ENCODE data around the gene IL31RA. TPM values are rescaled to one million over a fixed set of nuclear protein-coding genes. Genes with fewer than 3 reads are reported as not detected.
"Not testable (repeated sequence)": the region's sequence is repeated elsewhere in the genome, so short reads cannot be mapped to it uniquely, and the experiment has no call there.

Gene IL31RA
- total RNA-seq: 0.16 TPM in 1 of 2 replicates, not detected in the other
- polyA plus RNA-seq (2012): 0.14 TPM

GRCh38 chr5:55850839-55851674, at the start of gene IL31RA:
Gene IL31RA, plus strand, starts transcription at chr5:55851357. Its CDS starts 214 bp downstream, at chr5:55851571.
- DNase-seq (ENCODE audit: low read depth): peak; percentile 23

GRCh38 chr5:55808814-55809213, 42.3 kb upstream of the IL31RA start:
- not testable (repeated sequence) for DNase-seq (ENCODE audit: low read depth)

DNA sequence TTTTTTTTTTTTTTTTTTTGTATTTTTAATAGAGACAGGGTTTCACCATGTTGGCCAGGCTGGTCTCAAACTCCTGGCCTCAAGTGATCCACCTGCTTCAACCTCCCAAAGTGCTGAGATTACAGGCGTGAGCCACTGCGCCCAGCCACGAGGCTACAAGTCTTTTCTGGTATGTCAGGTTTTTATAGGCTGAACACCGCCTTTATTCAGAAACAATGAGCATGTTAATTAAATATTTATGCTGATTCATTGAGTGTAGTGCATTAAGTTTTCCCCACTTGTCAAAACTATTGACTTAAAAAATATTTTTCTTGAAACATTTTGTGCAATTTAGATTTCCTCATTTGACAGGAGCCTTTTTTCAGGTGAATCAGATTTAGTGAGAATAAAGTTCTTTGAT, 35.2 kb upstream of the IL31RA start:
- DNase-seq (ENCODE audit: low read depth): not testable (repeated sequence)

DNA sequence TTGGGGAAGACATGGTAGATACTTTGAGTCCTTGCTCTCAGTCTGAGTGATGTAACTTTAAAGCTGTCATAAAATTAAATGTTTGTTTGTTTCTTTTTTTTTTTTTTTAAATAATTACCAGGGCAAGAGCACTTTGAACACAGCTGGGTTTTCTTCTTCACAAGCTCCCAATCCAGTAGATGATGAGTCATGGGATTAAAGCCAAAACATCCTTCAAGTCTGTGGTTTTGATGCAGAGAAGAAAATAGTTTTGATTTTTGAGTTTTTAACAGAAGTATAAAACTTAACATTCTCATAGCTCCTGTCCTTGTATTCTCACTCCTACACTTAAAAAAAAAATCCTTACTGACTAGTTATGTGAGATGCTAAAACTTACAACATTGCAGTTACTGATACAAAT, 34.8 kb upstream of the IL31RA start:
- peak; percentile 82 for DNase-seq (ENCODE audit: low read depth)

GRCh38 chr5:55817030-55817429, 34.1 kb upstream of the IL31RA start:
- no peak for DNase-seq (ENCODE audit: low read depth)

DNA sequence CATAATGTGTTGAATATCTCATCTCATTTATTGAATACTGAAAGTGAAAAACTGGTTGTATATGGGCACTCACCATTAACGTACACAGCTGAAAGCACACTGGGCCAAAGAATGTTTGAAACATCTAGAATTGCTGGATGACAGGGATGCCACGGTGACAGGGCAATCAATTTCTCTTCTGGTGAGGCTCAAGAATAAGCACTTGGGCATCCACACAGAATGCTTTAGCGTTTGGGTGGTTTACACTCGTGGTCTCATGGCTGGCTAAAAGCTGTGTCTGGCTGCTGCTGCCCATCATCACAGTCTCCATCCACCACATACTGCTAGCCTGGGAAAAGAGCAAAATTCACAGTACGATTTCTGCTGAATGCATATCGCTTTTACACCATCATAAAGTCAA, 30.7 kb upstream of the IL31RA start:
- DNase-seq (ENCODE audit: low read depth): peak; percentile 57

- no peak for DNase-seq (ENCODE audit: low read depth)
Observed at GRCh38 chr5:55821731-55822512, 29.2 kb upstream of the IL31RA start.

DNA sequence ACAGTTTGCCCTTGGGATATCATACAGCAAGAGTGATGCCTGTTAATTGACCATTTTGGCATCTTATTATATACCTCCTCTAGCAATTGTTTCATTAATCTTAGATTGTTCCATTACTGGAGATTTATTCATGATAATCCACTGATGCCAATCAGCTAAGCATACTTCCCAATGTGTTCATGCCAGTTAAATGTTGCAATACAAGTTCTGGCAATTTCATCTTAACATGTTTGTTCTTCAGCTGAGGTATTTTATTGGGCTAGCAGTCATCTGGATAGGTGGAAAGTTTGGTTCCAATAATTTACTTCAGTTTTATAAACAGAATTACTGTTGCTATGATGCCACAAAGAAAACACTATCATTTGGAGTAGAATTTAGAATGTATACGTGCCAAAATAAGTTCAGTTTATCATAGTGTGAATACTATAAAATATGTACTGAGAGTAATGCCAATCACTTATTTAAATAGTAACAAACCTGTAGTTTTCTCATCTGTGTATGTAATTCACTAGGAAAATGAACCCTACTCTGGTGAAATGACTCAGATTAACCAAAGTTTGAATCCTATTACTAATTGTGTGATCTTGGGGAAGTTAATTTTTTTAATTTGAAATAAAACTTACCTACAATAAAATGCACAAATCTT, 27.9 kb upstream of the IL31RA start:
- no peak for DNase-seq (ENCODE audit: low read depth)

- DNase-seq (ENCODE audit: low read depth): no peak
Observed at GRCh38 chr5:55829956-55830355, 21.2 kb upstream of the IL31RA start.

- no peak for DNase-seq (ENCODE audit: low read depth)
Observed at GRCh38 chr5:55832446-55832845, 18.7 kb upstream of the IL31RA start.

GRCh38 chr5:55836191-55836590, 15.0 kb upstream of the IL31RA start:
- DNase-seq (ENCODE audit: low read depth): peak; percentile 6

DNA sequence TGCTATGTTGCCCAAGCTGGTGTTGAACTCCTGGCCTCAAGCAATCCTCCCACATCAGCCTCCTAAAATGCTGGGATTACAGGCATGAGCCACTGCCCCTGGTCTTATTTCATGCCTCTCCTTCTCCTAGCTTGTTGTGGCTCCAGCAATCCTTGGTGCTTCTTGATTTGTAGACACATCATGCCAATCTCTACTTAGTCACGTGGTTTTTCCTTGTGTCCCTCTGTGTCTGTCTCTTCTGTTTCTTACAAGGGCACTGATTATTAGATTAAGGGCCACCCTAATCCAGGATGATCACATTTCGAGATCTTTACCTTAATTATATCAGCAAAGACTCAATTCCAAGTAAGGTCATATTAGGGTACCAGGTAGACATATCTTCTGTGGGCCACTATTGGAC, 9.2 kb upstream of the IL31RA start:
- DNase-seq (ENCODE audit: low read depth): no peak

GRCh38 chr5:55847837-55848236, 3.3 kb upstream of the IL31RA start:
- no peak for DNase-seq (ENCODE audit: low read depth)

- DNase-seq (ENCODE audit: low read depth): no peak
Observed at GRCh38 chr5:55848783-55849182, 2.4 kb upstream of the IL31RA start.

DNA sequence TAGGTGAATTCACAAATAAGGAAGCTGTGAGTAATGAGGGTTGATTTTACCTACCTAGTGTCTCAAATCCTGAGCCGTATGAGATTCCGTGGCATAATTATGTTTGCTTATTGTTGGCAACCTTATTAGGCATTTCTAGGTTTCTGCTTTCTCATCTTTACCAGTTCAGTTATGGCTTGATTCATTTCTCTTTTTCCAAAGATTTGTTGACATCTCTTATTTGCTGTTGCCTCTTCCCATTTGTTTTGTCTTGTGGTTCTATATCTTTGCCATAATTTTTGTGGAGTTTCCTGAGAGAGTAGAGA, 470 bp downstream of the IL31RA start:
- DNase-seq (ENCODE audit: low read depth): no peak

DNA sequence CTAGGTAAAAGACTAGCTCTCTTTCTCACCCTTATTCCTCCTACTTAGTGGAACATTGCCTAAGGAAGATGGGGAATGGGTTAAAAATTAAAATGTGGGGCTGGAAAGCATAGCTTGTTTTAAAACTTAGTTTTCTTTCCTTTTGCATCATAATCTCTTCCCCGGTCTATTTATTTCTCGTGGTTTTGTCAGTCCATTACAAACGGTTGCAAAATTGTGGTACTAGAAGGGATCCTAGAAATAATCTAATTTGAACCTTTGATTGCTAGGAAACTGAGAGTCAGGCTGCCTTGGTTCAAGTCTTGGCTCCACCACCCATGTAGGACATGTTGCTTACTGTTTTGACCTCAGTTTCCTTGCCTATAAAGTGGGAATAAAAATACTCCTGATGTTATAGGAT, 1.3 kb downstream of the IL31RA start:
- DNase-seq (ENCODE audit: low read depth): no peak

DNA sequence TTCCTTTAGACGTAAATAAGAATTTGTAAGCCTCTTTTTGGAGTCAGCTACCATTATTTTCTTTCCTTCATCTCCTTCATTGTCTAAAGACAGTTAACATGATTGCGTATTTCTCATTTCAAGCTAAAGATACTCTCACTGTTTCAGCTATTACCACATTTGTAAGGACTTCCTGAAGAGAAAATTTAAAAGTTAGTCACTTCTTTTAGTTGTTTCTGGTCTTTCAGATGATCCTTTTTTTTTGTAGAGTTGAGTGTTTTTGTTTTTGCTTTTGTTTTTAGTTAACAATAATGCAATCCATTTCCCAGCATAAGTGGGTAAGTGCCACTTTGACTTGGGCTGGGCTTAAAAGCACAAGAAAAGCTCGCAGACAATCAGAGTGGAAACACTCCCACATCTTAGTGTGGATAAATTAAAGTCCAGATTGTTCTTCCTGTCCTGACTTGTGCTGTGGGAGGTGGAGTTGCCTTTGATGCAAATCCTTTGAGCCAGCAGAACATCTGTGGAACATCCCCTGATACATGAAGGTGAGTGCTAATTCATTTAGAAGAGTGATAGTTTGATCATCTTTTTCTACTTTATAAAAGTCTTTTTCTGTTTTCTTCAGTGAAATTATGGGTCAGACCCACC, 2.0 kb downstream of the IL31RA start:
- DNase-seq (ENCODE audit: low read depth): no peak

GRCh38 chr5:55853818-55854217, 2.7 kb downstream of the IL31RA start:
- no peak for DNase-seq (ENCODE audit: low read depth)

DNA sequence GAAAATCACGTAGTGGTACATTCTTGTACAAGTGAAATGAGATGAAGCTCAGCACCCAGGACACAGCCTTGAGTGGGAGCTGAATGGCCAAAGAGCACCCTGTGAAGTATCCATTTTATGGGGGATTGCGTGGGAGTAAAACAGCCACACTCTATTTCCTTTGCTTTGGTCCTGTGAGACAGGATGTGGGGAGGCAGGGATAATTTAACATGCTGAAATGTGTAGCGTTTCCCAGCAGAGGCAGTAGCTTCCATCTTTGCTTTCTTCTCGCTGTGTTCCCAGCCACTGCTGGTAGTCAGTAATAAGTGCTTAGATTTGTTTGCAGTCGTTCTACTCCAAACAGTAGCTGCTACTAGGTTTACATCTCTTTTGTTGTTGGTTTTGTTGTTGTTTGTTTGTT, 4.4 kb downstream of the IL31RA start:
- DNase-seq (ENCODE audit: low read depth): no peak

GRCh38 chr5:55856516-55857246, 5.5 kb downstream of the IL31RA start:
- DNase-seq (ENCODE audit: low read depth): no peak

- DNase-seq (ENCODE audit: low read depth): peak; percentile 7
Observed at GRCh38 chr5:55857247-55857640, 6.1 kb downstream of the IL31RA start.

Data from myocyte (in vitro differentiated cells).